ENCODE measurements around the gene UBR1. TPM values are rescaled to one million over a fixed set of nuclear protein-coding genes. Genes with fewer than 3 reads are reported as not detected.

UBR1 gene
- total and polyA plus RNA-seq, 2 experiments from 2014 or later, result 17.2 to 19.6 TPM

GRCh38 chr15:43081283-43081682 is 24.6 kb downstream of the UBR1 start:
- TF ChIP-seq JUNB (IDR thresholded peaks at IDR 0.05; ENCODE audit: unreplicated experiment), result no peak
- TF ChIP-seq ZNF114 (CRISPR knock-in tag; IDR thresholded peaks at IDR 0.05), result no peak
- no peak for TF ChIP-seq NANOG (IDR thresholded peaks at IDR 0.05; ENCODE audit: borderline replicate concordance)
- no peak for TF ChIP-seq EZH2 (IDR thresholded peaks at IDR 0.05; ENCODE audit: low read depth, unreplicated experiment)
- TF ChIP-seq CREB1 (CRISPR knock-in tag; IDR thresholded peaks at IDR 0.05; ENCODE audit: low read depth), result no peak
- TF ChIP-seq POLR2AphosphoS5 (IDR thresholded peaks at IDR 0.05; ENCODE audit: low read depth), result no peak
- no peak for TF ChIP-seq EZH2phosphoT487 (IDR thresholded peaks at IDR 0.05; ENCODE audit: unreplicated experiment)
- TF ChIP-seq, protein P1, sequence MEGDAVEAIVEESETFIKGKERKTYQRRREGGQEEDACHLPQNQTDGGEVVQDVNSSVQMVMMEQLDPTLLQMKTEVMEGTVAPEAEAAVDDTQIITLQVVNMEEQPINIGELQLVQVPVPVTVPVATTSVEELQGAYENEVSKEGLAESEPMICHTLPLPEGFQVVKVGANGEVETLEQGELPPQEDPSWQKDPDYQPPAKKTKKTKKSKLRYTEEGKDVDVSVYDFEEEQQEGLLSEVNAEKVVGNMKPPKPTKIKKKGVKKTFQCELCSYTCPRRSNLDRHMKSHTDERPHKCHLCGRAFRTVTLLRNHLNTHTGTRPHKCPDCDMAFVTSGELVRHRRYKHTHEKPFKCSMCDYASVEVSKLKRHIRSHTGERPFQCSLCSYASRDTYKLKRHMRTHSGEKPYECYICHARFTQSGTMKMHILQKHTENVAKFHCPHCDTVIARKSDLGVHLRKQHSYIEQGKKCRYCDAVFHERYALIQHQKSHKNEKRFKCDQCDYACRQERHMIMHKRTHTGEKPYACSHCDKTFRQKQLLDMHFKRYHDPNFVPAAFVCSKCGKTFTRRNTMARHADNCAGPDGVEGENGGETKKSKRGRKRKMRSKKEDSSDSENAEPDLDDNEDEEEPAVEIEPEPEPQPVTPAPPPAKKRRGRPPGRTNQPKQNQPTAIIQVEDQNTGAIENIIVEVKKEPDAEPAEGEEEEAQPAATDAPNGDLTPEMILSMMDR (conservative IDR thresholded peaks at IDR 0.05; ENCODE audit: low read depth in 2 of 2), result no peak
- no peak for TF ChIP-seq ETS1 (IDR thresholded peaks at IDR 0.05)
- TF ChIP-seq REST (IDR thresholded peaks at IDR 0.05; ENCODE audit: unreplicated experiment), result no peak
- no peak for TF ChIP-seq STAT1 (IDR thresholded peaks at IDR 0.05; ENCODE audit: unreplicated experiment)
- TF ChIP-seq ZNF331 (CRISPR knock-in tag; IDR thresholded peaks at IDR 0.05; ENCODE audit: low read depth), result no peak
- TF ChIP-seq, protein P2, sequence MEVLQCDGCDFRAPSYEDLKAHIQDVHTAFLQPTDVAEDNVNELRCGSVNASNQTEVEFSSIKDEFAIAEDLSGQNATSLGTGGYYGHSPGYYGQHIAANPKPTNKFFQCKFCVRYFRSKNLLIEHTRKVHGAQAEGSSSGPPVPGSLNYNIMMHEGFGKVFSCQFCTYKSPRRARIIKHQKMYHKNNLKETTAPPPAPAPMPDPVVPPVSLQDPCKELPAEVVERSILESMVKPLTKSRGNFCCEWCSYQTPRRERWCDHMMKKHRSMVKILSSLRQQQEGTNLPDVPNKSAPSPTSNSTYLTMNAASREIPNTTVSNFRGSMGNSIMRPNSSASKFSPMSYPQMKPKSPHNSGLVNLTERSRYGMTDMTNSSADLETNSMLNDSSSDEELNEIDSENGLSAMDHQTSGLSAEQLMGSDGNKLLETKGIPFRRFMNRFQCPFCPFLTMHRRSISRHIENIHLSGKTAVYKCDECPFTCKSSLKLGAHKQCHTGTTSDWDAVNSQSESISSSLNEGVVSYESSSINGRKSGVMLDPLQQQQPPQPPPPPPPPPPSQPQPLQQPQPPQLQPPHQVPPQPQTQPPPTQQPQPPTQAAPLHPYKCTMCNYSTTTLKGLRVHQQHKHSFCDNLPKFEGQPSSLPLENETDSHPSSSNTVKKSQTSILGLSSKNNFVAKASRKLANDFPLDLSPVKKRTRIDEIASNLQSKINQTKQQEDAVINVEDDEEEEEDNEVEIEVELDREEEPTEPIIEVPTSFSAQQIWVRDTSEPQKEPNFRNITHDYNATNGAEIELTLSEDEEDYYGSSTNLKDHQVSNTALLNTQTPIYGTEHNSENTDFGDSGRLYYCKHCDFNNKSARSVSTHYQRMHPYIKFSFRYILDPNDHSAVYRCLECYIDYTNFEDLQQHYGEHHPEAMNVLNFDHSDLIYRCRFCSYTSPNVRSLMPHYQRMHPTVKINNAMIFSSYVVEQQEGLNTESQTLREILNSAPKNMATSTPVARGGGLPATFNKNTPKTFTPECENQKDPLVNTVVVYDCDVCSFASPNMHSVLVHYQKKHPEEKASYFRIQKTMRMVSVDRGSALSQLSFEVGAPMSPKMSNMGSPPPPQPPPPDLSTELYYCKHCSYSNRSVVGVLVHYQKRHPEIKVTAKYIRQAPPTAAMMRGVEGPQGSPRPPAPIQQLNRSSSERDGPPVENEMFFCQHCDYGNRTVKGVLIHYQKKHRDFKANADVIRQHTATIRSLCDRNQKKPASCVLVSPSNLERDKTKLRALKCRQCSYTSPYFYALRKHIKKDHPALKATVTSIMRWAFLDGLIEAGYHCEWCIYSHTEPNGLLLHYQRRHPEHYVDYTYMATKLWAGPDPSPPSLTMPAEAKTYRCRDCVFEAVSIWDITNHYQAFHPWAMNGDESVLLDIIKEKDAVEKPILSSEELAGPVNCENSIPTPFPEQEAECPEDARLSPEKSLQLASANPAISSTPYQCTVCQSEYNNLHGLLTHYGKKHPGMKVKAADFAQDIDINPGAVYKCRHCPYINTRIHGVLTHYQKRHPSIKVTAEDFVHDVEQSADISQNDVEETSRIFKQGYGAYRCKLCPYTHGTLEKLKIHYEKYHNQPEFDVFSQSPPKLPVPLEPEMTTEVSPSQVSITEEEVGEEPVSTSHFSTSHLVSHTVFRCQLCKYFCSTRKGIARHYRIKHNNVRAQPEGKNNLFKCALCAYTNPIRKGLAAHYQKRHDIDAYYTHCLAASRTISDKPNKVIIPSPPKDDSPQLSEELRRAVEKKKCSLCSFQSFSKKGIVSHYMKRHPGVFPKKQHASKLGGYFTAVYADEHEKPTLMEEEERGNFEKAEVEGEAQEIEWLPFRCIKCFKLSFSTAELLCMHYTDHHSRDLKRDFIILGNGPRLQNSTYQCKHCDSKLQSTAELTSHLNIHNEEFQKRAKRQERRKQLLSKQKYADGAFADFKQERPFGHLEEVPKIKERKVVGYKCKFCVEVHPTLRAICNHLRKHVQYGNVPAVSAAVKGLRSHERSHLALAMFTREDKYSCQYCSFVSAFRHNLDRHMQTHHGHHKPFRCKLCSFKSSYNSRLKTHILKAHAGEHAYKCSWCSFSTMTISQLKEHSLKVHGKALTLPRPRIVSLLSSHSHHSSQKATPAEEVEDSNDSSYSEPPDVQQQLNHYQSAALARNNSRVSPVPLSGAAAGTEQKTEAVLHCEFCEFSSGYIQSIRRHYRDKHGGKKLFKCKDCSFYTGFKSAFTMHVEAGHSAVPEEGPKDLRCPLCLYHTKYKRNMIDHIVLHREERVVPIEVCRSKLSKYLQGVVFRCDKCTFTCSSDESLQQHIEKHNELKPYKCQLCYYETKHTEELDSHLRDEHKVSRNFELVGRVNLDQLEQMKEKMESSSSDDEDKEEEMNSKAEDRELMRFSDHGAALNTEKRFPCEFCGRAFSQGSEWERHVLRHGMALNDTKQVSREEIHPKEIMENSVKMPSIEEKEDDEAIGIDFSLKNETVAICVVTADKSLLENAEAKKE (CRISPR knock-in tag; IDR thresholded peaks at IDR 0.05), result no peak
- Mint-ChIP-seq H3K27me3 (ENCODE audit: insufficient read depth, low read depth, poor library complexity) (peaks cover 2% of the 10 kb centered on the region), H3K36me3 (ENCODE audit: low read depth) (peaks cover 44% of the 10 kb centered on the region), H3K4me3 (no peak overlapping the region), H3K4me1 (peaks cover under 1% of the 10 kb centered on the region; the same call in 1 of the 3 replicates), H3K9me3 (no peaks in the 10 kb centered on the region), H3K27ac (no peak overlapping the region)
- Histone ChIP-seq H2AFZ (no peak overlapping the region), H4K20me1 (replicated peaks; ENCODE audit: insufficient read depth) (no peaks in the 10 kb centered on the region), H3K27me3 (ENCODE audit: insufficient read depth) (no peaks in the 10 kb centered on the region), H3K36me3 (ENCODE audit: insufficient read depth) (peaks cover 11% of the 10 kb centered on the region), H3K4me3 (no peak overlapping the region), H3F3A (replicated peaks; ENCODE audit: low read depth) (no peaks in the 10 kb centered on the region), H3K4me1 (ENCODE audit: insufficient read depth) (no peaks in the 10 kb centered on the region), H3K27ac (ENCODE audit: low read depth) (no peak overlapping the region), H3K4me2 (no peak overlapping the region), H3K79me2 (replicated peaks; ENCODE audit: insufficient read depth) (peaks cover 16% of the 10 kb centered on the region), H3K9me2 (ENCODE audit: insufficient read depth) (no peaks in the 10 kb centered on the region)
- no peak for DNase-seq (ENCODE audit: low spot score)
- no peak for ATAC-seq
